Ovary (tissue), 3 donors: ENCODE measurements around the gene ITPK1.

Experiments used
- EP300 ChIP-seq: sonication (generic); formaldehyde crosslinking; IDR thresholded peaks from one replicate; pipeline ENCODE4 v1.6.1; 2017; ENCODE audit warnings: antibody characterized with exemption
- POLR2A ChIP-seq: fragments of 450-650 bp; IDR thresholded peaks from one replicate; pipeline ENCODE4 v1.6.1; 2017; ENCODE audit warnings: antibody characterized with exemption, mild to moderate bottlenecking, moderate library complexity
- TF ChIP-seq, protein P1 (sequence below), 3 donors: fragments of 450-650 bp in 2 of 3; fragments of 200-600 bp in 1 of 3; IDR thresholded peaks; one replicate each; pipeline versions ENCODE4 v1.5.1 to v1.8.0; 2016 to 2022; ENCODE audit warnings: antibody characterized with exemption in 3 of 3, mild to moderate bottlenecking in 1 of 3
- donor health status: DM: no; HTN: no; CAD: no.

GRCh38 chr14:93160353-93160801 lies 44.7 kb upstream of the ITPK1 start:
- TF ChIP-seq EP300 (no peak), POLR2A (no peak)
- TF ChIP-seq, protein P1, sequence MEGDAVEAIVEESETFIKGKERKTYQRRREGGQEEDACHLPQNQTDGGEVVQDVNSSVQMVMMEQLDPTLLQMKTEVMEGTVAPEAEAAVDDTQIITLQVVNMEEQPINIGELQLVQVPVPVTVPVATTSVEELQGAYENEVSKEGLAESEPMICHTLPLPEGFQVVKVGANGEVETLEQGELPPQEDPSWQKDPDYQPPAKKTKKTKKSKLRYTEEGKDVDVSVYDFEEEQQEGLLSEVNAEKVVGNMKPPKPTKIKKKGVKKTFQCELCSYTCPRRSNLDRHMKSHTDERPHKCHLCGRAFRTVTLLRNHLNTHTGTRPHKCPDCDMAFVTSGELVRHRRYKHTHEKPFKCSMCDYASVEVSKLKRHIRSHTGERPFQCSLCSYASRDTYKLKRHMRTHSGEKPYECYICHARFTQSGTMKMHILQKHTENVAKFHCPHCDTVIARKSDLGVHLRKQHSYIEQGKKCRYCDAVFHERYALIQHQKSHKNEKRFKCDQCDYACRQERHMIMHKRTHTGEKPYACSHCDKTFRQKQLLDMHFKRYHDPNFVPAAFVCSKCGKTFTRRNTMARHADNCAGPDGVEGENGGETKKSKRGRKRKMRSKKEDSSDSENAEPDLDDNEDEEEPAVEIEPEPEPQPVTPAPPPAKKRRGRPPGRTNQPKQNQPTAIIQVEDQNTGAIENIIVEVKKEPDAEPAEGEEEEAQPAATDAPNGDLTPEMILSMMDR (IDR thresholded peaks at IDR 0.05), result no peak
